GM23248 (cell line): Measurements from ENCODE around the gene KRTAP4-12.
"Not testable (repeated sequence)": the region's sequence is repeated elsewhere in the genome, so short reads cannot be mapped to it uniquely, and the experiment has no call there.

ENCODE experiments used
- EZH2 ChIP-seq: fragments of 200-600 bp; sonication (generic); IDR thresholded peaks from 2 replicates; pipeline ENCODE4 v1.6.1; 2018; ENCODE audit warnings: antibody characterized with exemption, mild to moderate bottlenecking; ENCODE audit not compliant: insufficient read depth, poor library complexity, severe bottlenecking
- EZH2phosphoT487 ChIP-seq: fragments of 200-600 bp; sonication (generic); IDR thresholded peaks from 2 replicates; pipeline ENCODE4 v1.6.1; 2018; ENCODE audit warnings: antibody characterized with exemption, moderate library complexity, mild to moderate bottlenecking, low read depth; ENCODE audit not compliant: insufficient read depth

DNA sequence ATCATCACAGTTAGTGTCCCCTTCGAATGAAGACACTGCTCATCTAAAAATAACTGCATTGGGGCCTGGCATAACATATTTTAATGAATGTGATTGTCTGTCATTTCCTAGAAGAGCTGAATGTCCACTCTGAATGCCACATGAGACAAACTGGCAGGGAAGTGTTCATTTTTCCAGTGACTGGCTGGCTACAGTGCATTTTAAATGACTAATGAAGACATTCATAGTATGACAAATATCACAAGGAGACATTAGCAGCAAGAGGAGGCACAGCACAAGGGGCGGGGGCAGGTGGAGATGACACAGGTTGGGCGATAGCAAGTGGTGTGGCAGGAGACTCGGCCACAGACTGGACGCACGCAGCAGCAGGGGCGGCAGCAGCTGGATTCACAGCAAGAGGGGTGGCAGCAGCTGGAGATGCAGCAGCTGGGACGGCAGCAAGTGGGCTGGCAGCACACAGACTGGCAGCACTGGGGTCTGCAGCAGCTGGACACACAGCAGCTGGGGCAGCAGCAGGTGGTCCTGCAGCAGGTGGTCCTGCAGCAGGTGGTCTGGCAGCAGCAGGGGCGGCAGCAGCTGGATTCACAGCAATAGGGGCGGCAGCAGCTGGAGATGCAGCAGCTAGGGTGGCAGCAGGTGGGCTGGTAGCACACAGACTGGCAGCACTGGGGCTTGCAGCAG is 25.1 kb upstream of the KRTAP4-12 start:
- TF ChIP-seq EZH2phosphoT487, EZH2: not testable (repeated sequence)
